CD4-positive, alpha-beta T cell (primary cell): ENCODE data around the gene CPSF4L. TPM values are rescaled to one million over a fixed set of nuclear protein-coding genes. Genes with fewer than 3 reads are reported as not detected.

ENCODE experiments used
- ATAC-seq: fragments of 200-7000 bp; cut with Tn5 transposase; one replicate; pipeline ENCODE4 v1.10.0; 2022; ENCODE audit warnings: mild to moderate bottlenecking; ENCODE audit not compliant: poor library complexity
- CTCF ChIA-PET: fragments of 350-600 bp; sonication (Branson Sonifier 250); formaldehyde crosslinking; loops from one replicate; lab custom pipeline; 2021; ENCODE audit warnings: antibody characterized with exemption, inconsistent platforms; lab: Charles Lee
- POLR2A ChIA-PET: fragments of 350-600 bp; sonication (Branson Sonifier 250); formaldehyde crosslinking; loops from one replicate; lab custom pipeline; 2021; ENCODE audit warnings: antibody characterized with exemption, inconsistent platforms; lab: Charles Lee
- DNase-seq, 14 experiments: peaks; one replicate each; pipeline ENCODE4 v3.0.0-alpha.2; 2013 to 2020; ENCODE audit warnings: mixed read lengths in 2 of 14
- H3K27ac ChIP-seq, 2 donors: one replicate each; pipeline versions ENCODE4 v1.5.1 to v1.7.0; 2013; ENCODE audit warnings: low read length in 2 of 2, low read depth in 1 of 2, mild to moderate bottlenecking in 1 of 2
- H3K27me3 ChIP-seq, 2 experiments: 1 replicate in 1 of 2; 2 replicates in 1 of 2; pipeline versions ENCODE4 v1.6.1 to v1.7.0; 2013; ENCODE audit warnings: low read length in 2 of 2, control low read depth in 1 of 2, mild to moderate bottlenecking in 1 of 2, moderate library complexity in 1 of 2; ENCODE audit not compliant: insufficient read depth in 2 of 2, control insufficient read depth in 1 of 2
- H3K36me3 ChIP-seq: one replicate; pipeline ENCODE4 v1.6.1; 2013; ENCODE audit warnings: low read length, control low read depth; ENCODE audit not compliant: insufficient read depth
- H3K4me1 ChIP-seq: one replicate; pipeline ENCODE4 v1.6.1; 2013; ENCODE audit warnings: low read length, control low read depth; ENCODE audit not compliant: insufficient read depth
- H3K4me3 ChIP-seq: one replicate; pipeline ENCODE4 v1.5.1; 2013; ENCODE audit warnings: mild to moderate bottlenecking, low read length, moderate library complexity
- H3K9me3 ChIP-seq, 2 experiments: 1 replicate in 1 of 2; 2 replicates in 1 of 2; pipeline versions ENCODE4 v1.6.1 to v1.7.0; 2013; ENCODE audit warnings: low read length in 2 of 2, mild to moderate bottlenecking in 2 of 2, control low read depth in 1 of 2, moderate library complexity in 1 of 2; ENCODE audit not compliant: control insufficient read depth in 1 of 2, insufficient read depth in 1 of 2
- H3K27ac Mint-ChIP-seq: one replicate; pipeline ENCODE4 v1.8.0; 2020; ENCODE audit warnings: mixed read lengths
- H3K27me3 Mint-ChIP-seq: one replicate; pipeline ENCODE4 v1.8.0; 2021; ENCODE audit warnings: mixed read lengths
- H3K36me3 Mint-ChIP-seq: one replicate; pipeline ENCODE4 v1.8.0; 2021; ENCODE audit warnings: low read depth, mixed read lengths
- H3K4me1 Mint-ChIP-seq: one replicate; pipeline ENCODE4 v1.8.0; 2021; ENCODE audit warnings: low read depth, mixed read lengths
- H3K4me3 Mint-ChIP-seq: one replicate; pipeline ENCODE4 v1.8.0; 2020; ENCODE audit warnings: mild to moderate bottlenecking, mixed read lengths
- H3K9me3 Mint-ChIP-seq: one replicate; pipeline ENCODE4 v1.8.0; 2020; ENCODE audit warnings: mixed read lengths
- CTCF ChIP-seq: fragments of 200-600 bp; IDR thresholded peaks from one replicate; pipeline ENCODE4 v1.8.0; 2022; ENCODE audit warnings: antibody characterized with exemption, mild to moderate bottlenecking
- intact Hi-C, 2 experiments: fragments of 100-400 bp; cut with DNase I in 1 of 2; cut with micrococcal nuclease in 1 of 2; formaldehyde crosslinking; loops; one replicate each; pipeline versions ENCODE4 v1.15.1 to v1.9.0; 2023 to 2025; cut with DNase I, micrococcal nuclease
- total RNA-seq, 174 experiments: library from RNA in 2 of 174; stranded (reverse) in 2 of 174; gene quantifications; one replicate each; pipeline ENCODE4 v1.2.3 and lab custom pipeline; 2021 to 2026

The CPSF4L gene
- total RNA-seq, 2 experiments from 2014 or later = not detected

GRCh38 chr17:73293480-73293911 lies 31.8 kb upstream of the CPSF4L start:
- no peak overlapping the region for H3K27ac ChIP-seq
- peaks cover 17% of the 10 kb centered on the region for H3K4me1 ChIP-seq
- ATAC-seq = no peak
- intact Hi-C loops = no loop called here
- no peaks in the 10 kb centered on the region for H3K36me3 ChIP-seq
- no peak overlapping the region for H3K4me3 ChIP-seq
- CTCF ChIA-PET = no interaction called here
- H3K36me3 Mint-ChIP-seq = no peaks in the 10 kb centered on the region
- no peak overlapping the region for H3K4me3 Mint-ChIP-seq
- H3K4me1 Mint-ChIP-seq = peaks cover 11% of the 10 kb centered on the region
- POLR2A ChIA-PET = no interaction called here
- H3K9me3 Mint-ChIP-seq = no peaks in the 10 kb centered on the region
- H3K9me3 ChIP-seq = no peaks in the 10 kb centered on the region
- H3K27me3 ChIP-seq = no peaks in the 10 kb centered on the region
- DNase-seq = no peak
- no peaks in the 10 kb centered on the region for H3K27me3 Mint-ChIP-seq
- no peak for TF ChIP-seq CTCF
- H3K27ac Mint-ChIP-seq = no peak overlapping the region

- Histone ChIP-seq H3K4me1 (peaks cover 17% of the 10 kb centered on the region), H3K9me3 (no peaks in the 10 kb centered on the region), H3K36me3 (no peaks in the 10 kb centered on the region), H3K27ac (no peak overlapping the region), H3K27me3 (no peaks in the 10 kb centered on the region), H3K4me3 (no peak overlapping the region)
- intact Hi-C loops = no loop called here
- H3K4me3 Mint-ChIP-seq = no peak overlapping the region
- ATAC-seq = no peak
- H3K36me3 Mint-ChIP-seq = no peaks in the 10 kb centered on the region
- H3K4me1 Mint-ChIP-seq = peaks cover 11% of the 10 kb centered on the region
- DNase-seq = no peak
- ChIA-PET POLR2A (no interaction called here), CTCF (no interaction called here)
- H3K9me3 Mint-ChIP-seq = no peaks in the 10 kb centered on the region
- H3K27ac Mint-ChIP-seq = no peak overlapping the region
- TF ChIP-seq CTCF = no peak
- H3K27me3 Mint-ChIP-seq = no peaks in the 10 kb centered on the region
These were observed 31.4 kb upstream of the CPSF4L start for GRCh38 chr17:73293031-73293430.

- Histone ChIP-seq H3K4me3 (no peak overlapping the region), H3K27ac (no peak overlapping the region), H3K36me3 (no peaks in the 10 kb centered on the region), H3K27me3 (no peaks in the 10 kb centered on the region), H3K9me3 (no peaks in the 10 kb centered on the region), H3K4me1 (peaks cover 17% of the 10 kb centered on the region)
- peaks cover 11% of the 10 kb centered on the region for H3K4me1 Mint-ChIP-seq
- no peak overlapping the region for H3K27ac Mint-ChIP-seq
- no peak for DNase-seq
- H3K4me3 Mint-ChIP-seq = no peak overlapping the region
- CTCF ChIA-PET = no interaction called here
- H3K27me3 Mint-ChIP-seq = no peaks in the 10 kb centered on the region
- no peaks in the 10 kb centered on the region for H3K9me3 Mint-ChIP-seq
- intact Hi-C loops = no loop called here
- no peaks in the 10 kb centered on the region for H3K36me3 Mint-ChIP-seq
- POLR2A ChIA-PET = no interaction called here
- no peak for ATAC-seq
- TF ChIP-seq CTCF = no peak
These were observed 30.4 kb upstream of the CPSF4L start for GRCh38 chr17:73292031-73292531.
